ENCODE data around the gene OSBPL8. TPM values are rescaled to one million over a fixed set of nuclear protein-coding genes. Genes with fewer than 3 reads are reported as not detected.

Gene OSBPL8
- total RNA-seq, 4 donors from 2014 or later, result 25.6 to 46.0 (median 43.4) TPM

DNA sequence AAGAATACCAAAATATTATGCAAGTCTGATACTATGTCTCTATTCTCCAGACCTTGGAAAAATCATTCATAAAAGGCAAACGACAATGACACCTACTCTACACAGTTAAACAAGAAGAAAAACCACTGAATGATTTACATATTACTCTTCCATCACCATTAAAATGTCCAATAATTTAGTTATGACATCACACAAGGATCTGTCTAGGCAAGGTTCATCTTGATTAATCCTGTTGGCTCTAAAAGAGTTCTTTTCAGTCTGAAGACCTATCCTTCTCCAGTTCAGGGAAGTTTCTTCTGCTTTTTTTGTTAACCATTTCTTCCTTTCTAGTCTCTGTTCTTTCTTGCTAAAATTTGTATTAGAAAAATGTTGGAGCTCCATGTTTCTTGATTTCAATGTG is 64.0 kb downstream of the OSBPL8 start:
- DNase-seq, result no peak
- in situ Hi-C loops (cut with MboI; ENCODE audit: low sequenced_read_pairs in 4 of 4), result no loop called here
- Histone ChIP-seq H3K36me3 (peaks cover 0 to 4% of the 10 kb centered on the region in 2 donors), H3K9me3 (peaks cover 0 to 8% (median 0%) of the 10 kb centered on the region in 3 donors), H3K4me3 (no peak overlapping the region), H3K27ac (no peak overlapping the region), H3K27me3 (no peaks in the 10 kb centered on the region), H3K4me1 (no peaks in the 10 kb centered on the region)
- TF ChIP-seq, protein P1, sequence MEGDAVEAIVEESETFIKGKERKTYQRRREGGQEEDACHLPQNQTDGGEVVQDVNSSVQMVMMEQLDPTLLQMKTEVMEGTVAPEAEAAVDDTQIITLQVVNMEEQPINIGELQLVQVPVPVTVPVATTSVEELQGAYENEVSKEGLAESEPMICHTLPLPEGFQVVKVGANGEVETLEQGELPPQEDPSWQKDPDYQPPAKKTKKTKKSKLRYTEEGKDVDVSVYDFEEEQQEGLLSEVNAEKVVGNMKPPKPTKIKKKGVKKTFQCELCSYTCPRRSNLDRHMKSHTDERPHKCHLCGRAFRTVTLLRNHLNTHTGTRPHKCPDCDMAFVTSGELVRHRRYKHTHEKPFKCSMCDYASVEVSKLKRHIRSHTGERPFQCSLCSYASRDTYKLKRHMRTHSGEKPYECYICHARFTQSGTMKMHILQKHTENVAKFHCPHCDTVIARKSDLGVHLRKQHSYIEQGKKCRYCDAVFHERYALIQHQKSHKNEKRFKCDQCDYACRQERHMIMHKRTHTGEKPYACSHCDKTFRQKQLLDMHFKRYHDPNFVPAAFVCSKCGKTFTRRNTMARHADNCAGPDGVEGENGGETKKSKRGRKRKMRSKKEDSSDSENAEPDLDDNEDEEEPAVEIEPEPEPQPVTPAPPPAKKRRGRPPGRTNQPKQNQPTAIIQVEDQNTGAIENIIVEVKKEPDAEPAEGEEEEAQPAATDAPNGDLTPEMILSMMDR (IDR thresholded peaks at IDR 0.05 in 4 of 5, conservative IDR thresholded peaks at IDR 0.05 in 1 of 5), result no peak
- TF ChIP-seq POLR2A (IDR thresholded peaks at IDR 0.05), result no peak
- intact Hi-C loops (cut with DNase I; ENCODE audit: low total_unique reads), result no loop called here
- no peak for ATAC-seq

DNA sequence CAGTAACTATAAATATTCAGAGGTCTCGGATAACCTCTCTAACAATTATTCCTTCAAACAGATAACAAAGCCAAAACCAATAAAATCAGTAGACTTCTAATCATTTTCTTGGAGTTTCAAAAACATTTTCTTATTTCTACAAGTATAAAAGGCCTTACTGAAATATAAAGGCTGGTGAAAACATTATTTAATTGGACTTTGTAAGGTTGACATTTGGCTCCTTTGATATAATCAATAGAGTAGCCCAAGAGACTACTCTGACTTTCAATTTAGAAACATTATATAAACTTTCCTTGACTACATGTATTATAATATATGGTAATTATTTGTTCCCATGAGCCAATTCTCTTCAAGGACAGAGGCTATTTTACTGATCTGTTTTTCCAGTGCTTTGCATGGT is 68.3 kb downstream of the OSBPL8 start:
- no peaks in the 10 kb centered on the region for H3K27me3 ChIP-seq
- H3K9me3 ChIP-seq, result peaks cover 0 to 8% (median 0%) of the 10 kb centered on the region in 3 donors
- H3K27ac ChIP-seq, result no peak overlapping the region
- intact Hi-C loops (cut with DNase I; ENCODE audit: low total_unique reads) (no loop called here), in situ Hi-C loops (cut with MboI; ENCODE audit: low sequenced_read_pairs in 4 of 4) (no loop called here)
- ATAC-seq, result no peak
- H3K4me3 ChIP-seq, result no peak overlapping the region
- peaks cover 0 to 10% of the 10 kb centered on the region in 2 donors for H3K4me1 ChIP-seq
- TF ChIP-seq, protein P1 (IDR thresholded peaks at IDR 0.05 in 4 of 5, conservative IDR thresholded peaks at IDR 0.05 in 1 of 5), result no peak
- no peak for TF ChIP-seq POLR2A (IDR thresholded peaks at IDR 0.05)
- no peak for DNase-seq
- peaks cover 0 to 14% of the 10 kb centered on the region in 2 donors for H3K36me3 ChIP-seq

DNA sequence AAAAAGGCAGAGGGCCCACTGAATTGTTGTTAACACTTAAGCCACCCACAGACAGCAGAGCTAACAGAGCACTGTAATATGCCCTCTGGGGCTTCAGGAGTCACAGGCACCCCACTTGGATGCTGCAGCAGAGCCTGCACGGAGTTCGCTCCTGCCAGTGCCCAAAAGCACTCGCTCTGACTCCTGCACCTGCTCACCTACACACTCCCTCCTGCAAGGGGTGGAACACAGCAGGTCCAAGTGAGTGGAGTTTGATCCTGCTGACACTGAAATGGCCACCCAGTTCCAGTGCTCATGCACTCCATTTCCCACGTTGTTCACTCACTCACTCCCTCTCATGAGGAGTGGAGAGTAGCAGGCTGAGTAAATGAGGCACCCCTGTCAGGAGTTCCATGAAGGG is 68.8 kb downstream of the OSBPL8 start:
- H3K4me1 ChIP-seq, result peaks cover 0 to 10% of the 10 kb centered on the region in 2 donors
- DNase-seq (no peak), ATAC-seq (no peak)
- intact Hi-C loops (cut with DNase I; ENCODE audit: low total_unique reads) (no loop called here), in situ Hi-C loops (cut with MboI; ENCODE audit: low sequenced_read_pairs in 4 of 4) (no loop called here)
- H3K27ac ChIP-seq, result no peak overlapping the region
- peaks cover 0 to 8% (median 0%) of the 10 kb centered on the region in 3 donors for H3K9me3 ChIP-seq
- no peak overlapping the region for H3K4me3 ChIP-seq
- H3K27me3 ChIP-seq, result no peaks in the 10 kb centered on the region
- H3K36me3 ChIP-seq, result peaks cover 0 to 15% of the 10 kb centered on the region in 2 donors
- TF ChIP-seq POLR2A (IDR thresholded peaks at IDR 0.05), result no peak
- TF ChIP-seq, protein P1 (IDR thresholded peaks at IDR 0.05 in 4 of 5, conservative IDR thresholded peaks at IDR 0.05 in 1 of 5), result no peak

DNA sequence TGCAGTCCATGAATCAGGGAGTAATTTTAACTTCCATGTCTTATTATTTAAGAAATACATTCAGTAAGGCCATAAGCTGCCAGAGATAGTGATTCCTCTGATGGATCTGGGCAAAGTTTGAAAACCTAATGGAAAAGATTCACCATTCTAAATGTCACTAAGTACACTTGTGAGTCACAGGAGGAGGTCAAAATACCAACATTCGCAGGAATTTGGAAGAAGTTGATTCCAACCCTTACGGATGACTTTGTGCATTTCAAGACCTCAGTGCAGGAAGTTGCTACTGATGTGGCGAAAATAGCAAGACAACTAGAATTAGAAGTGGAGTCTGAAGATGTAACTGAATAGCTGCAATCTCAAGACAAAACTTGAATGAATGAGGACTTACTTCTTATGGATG is 69.8 kb downstream of the OSBPL8 start:
- in situ Hi-C loops (cut with MboI; ENCODE audit: low sequenced_read_pairs in 4 of 4), result no loop called here
- Histone ChIP-seq H3K27ac (no peak overlapping the region), H3K36me3 (peaks cover 0 to 23% of the 10 kb centered on the region in 2 donors), H3K4me1 (peaks cover 0 to 10% of the 10 kb centered on the region in 2 donors), H3K4me3 (no peak overlapping the region), H3K9me3 (peaks cover 0 to 8% (median 0%) of the 10 kb centered on the region in 3 donors), H3K27me3 (no peaks in the 10 kb centered on the region)
- TF ChIP-seq POLR2A (IDR thresholded peaks at IDR 0.05), result no peak
- TF ChIP-seq, protein P1 (IDR thresholded peaks at IDR 0.05 in 4 of 5, conservative IDR thresholded peaks at IDR 0.05 in 1 of 5), result no peak
- intact Hi-C loops (cut with DNase I; ENCODE audit: low total_unique reads), result no loop called here
- ATAC-seq (no peak), DNase-seq (no peak)

DNA sequence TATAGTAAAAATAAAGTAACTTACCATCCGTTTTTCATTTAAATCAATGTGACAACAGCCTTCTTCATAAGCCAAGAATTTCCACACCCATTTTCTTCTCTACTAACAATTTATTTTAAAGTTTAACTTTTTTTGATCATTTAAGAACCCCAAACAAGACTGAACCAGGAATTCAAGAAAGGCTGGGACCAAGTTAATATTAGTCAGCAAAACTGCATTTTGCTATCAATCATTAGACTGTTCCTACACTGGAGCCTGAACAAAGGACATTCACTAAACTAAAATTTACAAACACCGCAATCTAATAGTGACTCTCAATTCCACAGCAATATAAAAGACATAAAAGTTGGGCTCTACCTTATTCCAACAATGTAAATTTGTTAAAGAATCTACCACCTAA is 73.6 kb downstream of the OSBPL8 start:
- in situ Hi-C loops (cut with MboI; ENCODE audit: low sequenced_read_pairs in 4 of 4), result no loop called here
- H3K27me3 ChIP-seq, result no peaks in the 10 kb centered on the region
- TF ChIP-seq POLR2A (IDR thresholded peaks at IDR 0.05), result no peak
- TF ChIP-seq, protein P1 (IDR thresholded peaks at IDR 0.05 in 4 of 5, conservative IDR thresholded peaks at IDR 0.05 in 1 of 5), result no peak
- ATAC-seq (no peak), DNase-seq (no peak)
- H3K4me3 ChIP-seq, result no peak overlapping the region
- no peak overlapping the region for H3K27ac ChIP-seq
- H3K9me3 ChIP-seq, result no peaks in the 10 kb centered on the region
- intact Hi-C loops (cut with DNase I; ENCODE audit: low total_unique reads), result no loop called here
- peaks cover 0 to 10% of the 10 kb centered on the region in 2 donors for H3K4me1 ChIP-seq
- peaks cover 0 to 27% of the 10 kb centered on the region in 2 donors for H3K36me3 ChIP-seq
